Upper lobe of left lung (tissue), 4 donors: ENCODE measurements around the gene CCDC158.

Source experiments
- EP300 ChIP-seq, 4 donors: sonication (generic); formaldehyde crosslinking; IDR thresholded peaks; one replicate each; pipeline ENCODE4 v1.5.1; 2017; ENCODE audit warnings: antibody characterized with exemption in 4 of 4, control low read depth in 2 of 4
- POLR2A ChIP-seq, 4 donors: fragments of 450-650 bp; IDR thresholded peaks; one replicate each; pipeline ENCODE4 v1.5.1; 2016 to 2017; ENCODE audit warnings: antibody characterized with exemption in 4 of 4, mild to moderate bottlenecking in 2 of 4
- TF ChIP-seq, protein P1 (sequence below), 6 experiments: fragments of 450-650 bp in 4 of 6; fragments of 200-600 bp in 2 of 6; sonication (generic) in 2 of 6; IDR thresholded peaks; one replicate each; pipeline ENCODE4 v1.5.1; 2016 to 2019; ENCODE audit warnings: antibody characterized with exemption in 6 of 6

DNA sequence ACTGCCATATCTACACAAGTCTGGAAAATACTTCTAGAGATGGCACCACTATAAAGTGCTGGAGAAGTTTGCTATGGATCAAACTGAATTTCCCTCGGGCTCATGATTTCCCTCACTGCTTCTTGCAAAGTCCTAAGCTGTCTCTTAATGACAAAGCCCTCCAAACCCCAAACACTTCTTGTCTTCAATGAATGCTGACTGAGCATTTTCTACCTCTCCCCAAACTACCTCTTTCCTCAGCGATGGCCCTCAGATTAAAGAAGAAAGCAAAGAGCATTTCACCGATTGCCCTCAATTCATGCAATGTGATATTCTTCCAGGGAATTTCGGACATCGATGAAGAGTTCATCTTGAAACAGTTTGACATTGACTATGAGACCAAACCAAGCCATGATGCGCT, 149.7 kb downstream of the CCDC158 start:
- TF ChIP-seq, protein P1, sequence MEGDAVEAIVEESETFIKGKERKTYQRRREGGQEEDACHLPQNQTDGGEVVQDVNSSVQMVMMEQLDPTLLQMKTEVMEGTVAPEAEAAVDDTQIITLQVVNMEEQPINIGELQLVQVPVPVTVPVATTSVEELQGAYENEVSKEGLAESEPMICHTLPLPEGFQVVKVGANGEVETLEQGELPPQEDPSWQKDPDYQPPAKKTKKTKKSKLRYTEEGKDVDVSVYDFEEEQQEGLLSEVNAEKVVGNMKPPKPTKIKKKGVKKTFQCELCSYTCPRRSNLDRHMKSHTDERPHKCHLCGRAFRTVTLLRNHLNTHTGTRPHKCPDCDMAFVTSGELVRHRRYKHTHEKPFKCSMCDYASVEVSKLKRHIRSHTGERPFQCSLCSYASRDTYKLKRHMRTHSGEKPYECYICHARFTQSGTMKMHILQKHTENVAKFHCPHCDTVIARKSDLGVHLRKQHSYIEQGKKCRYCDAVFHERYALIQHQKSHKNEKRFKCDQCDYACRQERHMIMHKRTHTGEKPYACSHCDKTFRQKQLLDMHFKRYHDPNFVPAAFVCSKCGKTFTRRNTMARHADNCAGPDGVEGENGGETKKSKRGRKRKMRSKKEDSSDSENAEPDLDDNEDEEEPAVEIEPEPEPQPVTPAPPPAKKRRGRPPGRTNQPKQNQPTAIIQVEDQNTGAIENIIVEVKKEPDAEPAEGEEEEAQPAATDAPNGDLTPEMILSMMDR (IDR thresholded peaks at IDR 0.05) = no peak
- TF ChIP-seq POLR2A (IDR thresholded peaks at IDR 0.05) (no peak), EP300 (IDR thresholded peaks at IDR 0.05) (no peak)
